Measurements from ENCODE around the gene DACH1. TPM values are rescaled to one million over a fixed set of nuclear protein-coding genes. Genes with fewer than 3 reads are reported as not detected.

The DACH1 gene
- total and polyA plus RNA-seq, 9 of the 15 experiments (the other 6 are each of a cell fraction or from before 2014, with no cell fraction given) = 0.04 to 0.07 (median 0.04) TPM; not detected in 2

DNA sequence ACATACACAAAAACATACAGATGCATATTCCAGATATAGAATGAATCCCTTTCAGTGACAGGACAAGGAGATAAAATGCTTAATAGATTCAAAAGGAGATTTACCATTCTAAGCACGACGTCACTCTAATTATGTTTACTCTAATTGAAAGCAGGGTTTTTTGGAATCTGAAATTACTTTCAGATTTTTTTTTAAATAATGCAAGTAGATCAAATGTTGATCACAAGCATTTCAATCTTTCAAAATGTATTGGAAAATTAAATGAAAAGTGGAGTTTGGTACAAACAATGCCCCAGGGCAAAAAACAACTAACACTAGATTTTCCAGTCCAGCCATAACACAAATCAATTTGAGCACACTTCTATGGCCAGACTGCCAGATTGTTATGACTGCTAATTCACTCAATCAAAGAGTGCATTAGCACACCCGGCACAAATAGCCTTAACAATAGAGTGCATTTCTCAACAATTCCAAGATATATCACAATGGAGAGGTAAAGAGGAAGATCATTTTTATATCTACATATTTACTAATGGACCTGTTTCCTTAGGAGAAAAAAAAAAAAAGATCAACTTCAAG lies 4.3 kb upstream of the DACH1 start:
- Histone ChIP-seq H4K20me1 (replicated peaks; ENCODE audit: control insufficient read depth, insufficient read depth, low read length) (no peaks in the 10 kb centered on the region), H3K79me2 (ENCODE audit: control insufficient read depth, insufficient read depth, low read length) (no peaks in the 10 kb centered on the region), H3K9me3 (replicated peaks; ENCODE audit: control insufficient read depth, insufficient read depth, low read depth, low read length) (no peaks in the 10 kb centered on the region), H3K27me3 (ENCODE audit: control insufficient read depth in 2 of 2, insufficient read depth in 2 of 2, low read length in 2 of 2) (no peaks in the 10 kb centered on the region), H3K9ac (ENCODE audit: insufficient read depth in 1 of 2, low read depth in 2 of 2, low read length in 2 of 2) (no peak overlapping the region), H3K9me1 (ENCODE audit: control insufficient read depth, insufficient read depth, low read length) (no peaks in the 10 kb centered on the region), H3K36me3 (ENCODE audit: control insufficient read depth, insufficient read depth, low read length) (no peaks in the 10 kb centered on the region), H3K4me2 (ENCODE audit: insufficient read depth, low read length) (no peak overlapping the region), H3K4me3 (no peak overlapping the region), H2AFZ (ENCODE audit: low read depth, low read length) (no peak overlapping the region), H3K27ac (ENCODE audit: extremely low read depth, low read depth, low read length) (no peak overlapping the region), H3K4me1 (replicated peaks in 1 of 2; ENCODE audit: control insufficient read depth in 2 of 2, insufficient read depth in 2 of 2, low read length in 2 of 2) (no peaks in the 10 kb centered on the region)
- CTCF ChIA-PET (ENCODE audit: low intra/inter-chr PET ratio) = no interaction called here
- ATAC-seq (no peak), FAIRE-seq (no peak), DNase-seq (ENCODE audit: extremely low read depth in 1 of 4, low spot score in 3 of 4) (no peak)
- in situ Hi-C loops (cut with MboI) (no loop called here), intact Hi-C loops (cut with micrococcal nuclease) (no loop called here)
- no TSS peak for BruUV-seq (replicated peaks)
- POLR2A ChIA-PET = no interaction called here
- WGBS (ENCODE audit: insufficient coverage, low coverage, missing lambda C conversion rate) = 2% methylated on average over 3 of the region's 3 CpGs
- TF ChIP-seq RUNX1 (IDR thresholded peaks at IDR 0.05; ENCODE audit: low read depth) (no peak), ZNF778 (CRISPR knock-in tag; IDR thresholded peaks at IDR 0.05) (no peak), SREBF2 (CRISPR knock-in tag; IDR thresholded peaks at IDR 0.05) (no peak), ZNF79 (CRISPR knock-in tag; IDR thresholded peaks at IDR 0.05; ENCODE audit: low read depth) (no peak), ESRRA (IDR thresholded peaks at IDR 0.05; ENCODE audit: borderline replicate concordance, low read depth) (no peak), YBX1 (IDR thresholded peaks at IDR 0.05) (no peak), ZNF717 (CRISPR knock-in tag; IDR thresholded peaks at IDR 0.05) (no peak), KLF6 (CRISPR knock-in tag; IDR thresholded peaks at IDR 0.05; ENCODE audit: borderline replicate concordance) (no peak)
- TF ChIP-seq, protein P1, sequence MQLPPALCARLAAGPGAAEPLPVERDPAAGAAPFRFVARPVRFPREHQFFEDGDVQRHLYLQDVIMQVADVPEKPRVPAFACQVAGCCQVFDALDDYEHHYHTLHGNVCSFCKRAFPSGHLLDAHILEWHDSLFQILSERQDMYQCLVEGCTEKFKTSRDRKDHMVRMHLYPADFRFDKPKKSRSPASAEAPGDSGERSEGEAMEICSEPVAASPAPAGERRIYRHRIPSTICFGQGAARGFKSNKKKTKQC (CRISPR knock-in tag; IDR thresholded peaks at IDR 0.05) = no peak
- TF ChIP-seq, protein P2, sequence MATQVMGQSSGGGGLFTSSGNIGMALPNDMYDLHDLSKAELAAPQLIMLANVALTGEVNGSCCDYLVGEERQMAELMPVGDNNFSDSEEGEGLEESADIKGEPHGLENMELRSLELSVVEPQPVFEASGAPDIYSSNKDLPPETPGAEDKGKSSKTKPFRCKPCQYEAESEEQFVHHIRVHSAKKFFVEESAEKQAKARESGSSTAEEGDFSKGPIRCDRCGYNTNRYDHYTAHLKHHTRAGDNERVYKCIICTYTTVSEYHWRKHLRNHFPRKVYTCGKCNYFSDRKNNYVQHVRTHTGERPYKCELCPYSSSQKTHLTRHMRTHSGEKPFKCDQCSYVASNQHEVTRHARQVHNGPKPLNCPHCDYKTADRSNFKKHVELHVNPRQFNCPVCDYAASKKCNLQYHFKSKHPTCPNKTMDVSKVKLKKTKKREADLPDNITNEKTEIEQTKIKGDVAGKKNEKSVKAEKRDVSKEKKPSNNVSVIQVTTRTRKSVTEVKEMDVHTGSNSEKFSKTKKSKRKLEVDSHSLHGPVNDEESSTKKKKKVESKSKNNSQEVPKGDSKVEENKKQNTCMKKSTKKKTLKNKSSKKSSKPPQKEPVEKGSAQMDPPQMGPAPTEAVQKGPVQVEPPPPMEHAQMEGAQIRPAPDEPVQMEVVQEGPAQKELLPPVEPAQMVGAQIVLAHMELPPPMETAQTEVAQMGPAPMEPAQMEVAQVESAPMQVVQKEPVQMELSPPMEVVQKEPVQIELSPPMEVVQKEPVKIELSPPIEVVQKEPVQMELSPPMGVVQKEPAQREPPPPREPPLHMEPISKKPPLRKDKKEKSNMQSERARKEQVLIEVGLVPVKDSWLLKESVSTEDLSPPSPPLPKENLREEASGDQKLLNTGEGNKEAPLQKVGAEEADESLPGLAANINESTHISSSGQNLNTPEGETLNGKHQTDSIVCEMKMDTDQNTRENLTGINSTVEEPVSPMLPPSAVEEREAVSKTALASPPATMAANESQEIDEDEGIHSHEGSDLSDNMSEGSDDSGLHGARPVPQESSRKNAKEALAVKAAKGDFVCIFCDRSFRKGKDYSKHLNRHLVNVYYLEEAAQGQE (IDR thresholded peaks at IDR 0.05; ENCODE audit: borderline replicate concordance) = no peak
- TF ChIP-seq, protein P2 (CRISPR knock-in tag; IDR thresholded peaks at IDR 0.05; ENCODE audit: low read depth) = no peak
- TF ChIP-seq, protein P3, sequence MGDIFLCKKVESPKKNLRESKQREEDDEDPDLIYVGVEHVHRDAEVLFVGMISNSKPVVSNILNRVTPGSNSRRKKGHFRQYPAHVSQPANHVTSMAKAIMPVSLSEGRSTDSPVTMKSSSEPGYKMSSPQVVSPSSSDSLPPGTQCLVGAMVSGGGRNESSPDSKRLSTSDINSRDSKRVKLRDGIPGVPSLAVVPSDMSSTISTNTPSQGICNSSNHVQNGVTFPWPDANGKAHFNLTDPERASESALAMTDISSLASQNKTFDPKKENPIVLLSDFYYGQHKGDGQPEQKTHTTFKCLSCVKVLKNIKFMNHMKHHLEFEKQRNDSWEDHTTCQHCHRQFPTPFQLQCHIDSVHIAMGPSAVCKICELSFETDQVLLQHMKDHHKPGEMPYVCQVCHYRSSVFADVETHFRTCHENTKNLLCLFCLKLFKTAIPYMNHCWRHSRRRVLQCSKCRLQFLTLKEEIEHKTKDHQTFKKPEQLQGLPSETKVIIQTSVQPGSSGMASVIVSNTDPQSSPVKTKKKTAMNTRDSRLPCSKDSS (IDR thresholded peaks at IDR 0.05; ENCODE audit: low read depth, partially characterized antibody) = no peak

Measured in K562 (cell line).